ENCODE data around the gene HOXD13.

Gene HOXD13

GRCh38 chr2:176130957-176131847 is 38.7 kb downstream of the HOXD13 start:
- DNase-seq (ENCODE audit: low read depth, low spot score): no peak

GRCh38 chr2:176131848-176132158 is 39.3 kb downstream of the HOXD13 start:
- DNase-seq (ENCODE audit: low read depth, low spot score): no peak

GRCh38 chr2:176132205-176133171 is 40.0 kb downstream of the HOXD13 start:
- peak; percentile 23 for DNase-seq (ENCODE audit: low read depth, low spot score)

- no peak for DNase-seq (ENCODE audit: low read depth, low spot score)
Measured at GRCh38 chr2:176133389-176133788, 40.9 kb downstream of the HOXD13 start.

- DNase-seq (ENCODE audit: low read depth, low spot score): no peak
Measured at GRCh38 chr2:176134035-176134434, 41.5 kb downstream of the HOXD13 start.

GRCh38 chr2:176135035-176135440 is 42.5 kb downstream of the HOXD13 start:
- DNase-seq (ENCODE audit: low read depth, low spot score): no peak

GRCh38 chr2:176136374-176137251 is 44.1 kb downstream of the HOXD13 start:
- DNase-seq (ENCODE audit: low read depth, low spot score): no peak

- no peak for DNase-seq (ENCODE audit: low read depth, low spot score)
Measured at GRCh38 chr2:176137252-176137580, 44.7 kb downstream of the HOXD13 start.

- no peak for DNase-seq (ENCODE audit: low read depth, low spot score)
Measured at GRCh38 chr2:176137906-176138305, 45.4 kb downstream of the HOXD13 start.

GRCh38 chr2:176138526-176138922 is 46.0 kb downstream of the HOXD13 start:
- no peak for DNase-seq (ENCODE audit: low read depth, low spot score)

GRCh38 chr2:176138923-176139660 is 46.6 kb downstream of the HOXD13 start:
- DNase-seq (ENCODE audit: low read depth, low spot score): no peak

- DNase-seq (ENCODE audit: low read depth, low spot score): no peak
Measured at GRCh38 chr2:176139661-176140512, 47.4 kb downstream of the HOXD13 start.

- peak; percentile 73 for DNase-seq (ENCODE audit: low read depth, low spot score)
Measured at GRCh38 chr2:176140513-176141317, 48.2 kb downstream of the HOXD13 start.

GRCh38 chr2:176142281-176142680 is 49.8 kb downstream of the HOXD13 start:
- no peak for DNase-seq (ENCODE audit: low read depth, low spot score)

All from astrocyte of the hippocampus (primary cell).